Measurements from ENCODE around the gene LRRC8C. TPM values are rescaled to one million over a fixed set of nuclear protein-coding genes. Genes with fewer than 3 reads are reported as not detected.
A peak's percentile ranks its signal among the peaks of the same experiment; 100 is the strongest.

Gene LRRC8C
- total RNA-seq, 2 donors from 2014 or later, result 9.0 to 11.5 TPM

- Histone ChIP-seq H3K4me1 (peaks cover 0 to 48% of the 10 kb centered on the region in 2 donors), H3K9me3 (no peaks in the 10 kb centered on the region), H3K27me3 (no peaks in the 10 kb centered on the region), H3K4me3 (peak overlapping the region; percentile 96 to 97), H3K27ac (peak overlapping the region; percentile 94 to 97), H3K36me3 (no peaks in the 10 kb centered on the region)
- no peak for TF ChIP-seq CTCF (IDR thresholded peaks at IDR 0.05)
- no peak for DNase-seq (ENCODE audit: low spot score)
These were observed 1.1 kb downstream of the LRRC8C start for GRCh38 chr1:89633800-89634625.

GRCh38 chr1:89635825-89636815, 3.2 kb downstream of the LRRC8C start:
- Histone ChIP-seq H3K27me3 (no peaks in the 10 kb centered on the region), H3K27ac (no peak overlapping the region), H3K4me1 (peaks cover 0 to 55% of the 10 kb centered on the region in 2 donors), H3K36me3 (no peaks in the 10 kb centered on the region), H3K4me3 (no peak overlapping the region), H3K9me3 (no peaks in the 10 kb centered on the region)
- no peak for DNase-seq (ENCODE audit: low spot score)
- no peak for TF ChIP-seq CTCF (IDR thresholded peaks at IDR 0.05)

GRCh38 chr1:89637496-89637895, 4.6 kb downstream of the LRRC8C start:
- no peak for DNase-seq (ENCODE audit: low spot score)
- TF ChIP-seq CTCF (IDR thresholded peaks at IDR 0.05), result no peak

GRCh38 chr1:89640440-89640839, 7.5 kb downstream of the LRRC8C start:
- DNase-seq (ENCODE audit: low spot score), result no peak
- Histone ChIP-seq H3K4me3 (no peak overlapping the region), H3K27ac (no peak overlapping the region), H3K36me3 (no peaks in the 10 kb centered on the region), H3K9me3 (no peaks in the 10 kb centered on the region), H3K4me1 (peaks cover 0 to 30% of the 10 kb centered on the region in 2 donors), H3K27me3 (no peaks in the 10 kb centered on the region)
- no peak for TF ChIP-seq CTCF (IDR thresholded peaks at IDR 0.05)

More at GRCh38 chr1:89637496-89637895, 4.6 kb downstream of the LRRC8C start:
- peak overlapping the region in 1 of 2 donors; percentile 5 for H3K27ac ChIP-seq
- H3K36me3 ChIP-seq, result no peaks in the 10 kb centered on the region
- H3K9me3 ChIP-seq, result no peaks in the 10 kb centered on the region
- no peaks in the 10 kb centered on the region for H3K27me3 ChIP-seq
- H3K4me1 ChIP-seq, result peaks cover 0 to 42% of the 10 kb centered on the region in 2 donors
- H3K4me3 ChIP-seq, result no peak overlapping the region

- TF ChIP-seq CTCF (IDR thresholded peaks at IDR 0.05), result no peak
- Histone ChIP-seq H3K27ac (no peak overlapping the region), H3K4me1 (peaks cover 0 to 16% of the 10 kb centered on the region in 2 donors), H3K27me3 (no peaks in the 10 kb centered on the region), H3K4me3 (no peak overlapping the region), H3K9me3 (no peaks in the 10 kb centered on the region), H3K36me3 (no peaks in the 10 kb centered on the region)
- DNase-seq (ENCODE audit: low spot score), result no peak
These were observed 8.9 kb downstream of the LRRC8C start for GRCh38 chr1:89641781-89642180.
